Measurements from ENCODE around the gene SH3PXD2A.
"Not testable (repeated sequence)": the region's sequence is repeated elsewhere in the genome, so short reads cannot be mapped to it uniquely, and the experiment has no call there.

The SH3PXD2A gene

DNA sequence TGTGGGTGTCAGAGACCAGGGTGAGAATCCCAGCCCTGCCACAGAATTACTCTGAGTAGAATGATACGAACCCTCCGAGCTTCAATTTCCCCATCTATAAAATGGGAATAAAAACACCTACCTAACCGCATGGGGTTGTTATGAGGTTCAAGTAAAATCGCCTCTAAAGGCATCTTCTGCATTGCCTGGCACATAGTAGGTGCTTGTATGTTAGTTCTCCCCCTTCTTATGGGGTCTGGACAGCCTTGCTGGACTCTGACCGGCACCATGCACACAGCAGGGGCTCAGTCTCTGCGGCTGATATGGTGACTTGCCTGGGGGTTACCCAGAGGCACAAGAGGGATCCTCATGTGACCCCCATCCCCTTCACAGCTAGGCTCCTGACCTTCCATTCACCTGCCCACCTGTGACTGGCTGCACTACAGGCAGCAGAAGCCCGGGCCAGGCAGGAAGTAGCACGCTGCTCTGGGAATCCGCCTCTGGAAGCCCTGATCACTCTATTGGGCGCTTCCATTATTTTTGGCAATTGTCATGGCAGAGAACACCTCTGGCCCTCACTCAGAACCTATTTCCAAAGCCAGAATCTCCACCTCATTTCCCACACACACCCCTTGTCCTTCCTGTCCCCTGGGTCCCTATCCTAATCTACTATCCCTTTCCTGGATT is 6.0 kb downstream of the SH3PXD2A start:
- DNase-seq: no peak

DNA sequence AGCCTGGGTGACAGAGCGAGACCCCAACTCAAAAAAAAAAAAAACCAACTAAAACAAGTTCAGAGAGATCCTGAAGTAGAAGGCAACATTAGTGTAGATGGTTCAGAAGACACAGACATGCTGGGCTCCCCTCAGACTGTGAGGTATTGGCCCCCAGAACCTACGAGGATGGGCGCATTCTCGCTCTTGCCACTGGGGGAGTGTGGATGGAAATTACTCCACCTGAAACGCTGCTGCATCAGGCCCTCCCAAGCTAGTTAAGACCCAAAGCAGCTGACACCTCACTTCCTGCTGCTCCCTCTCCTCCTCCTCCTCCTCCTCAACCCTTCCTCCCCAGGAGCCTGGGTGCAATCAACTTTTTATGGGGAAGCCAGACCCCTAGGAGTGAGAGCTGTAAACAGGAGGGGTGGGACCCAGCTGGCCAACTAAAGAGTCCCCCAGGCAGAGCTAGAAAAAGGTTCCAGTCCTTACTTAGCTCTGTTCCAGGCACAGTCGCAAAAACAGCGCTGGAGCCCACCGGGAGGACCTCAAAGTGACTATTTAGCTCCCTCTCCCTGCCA is 7.4 kb downstream of the SH3PXD2A start:
- peak in 1 of 2 experiments; percentile 21 for DNase-seq

- no peak for DNase-seq
These were observed 8.0 kb downstream of the SH3PXD2A start for GRCh38 chr10:103847346-103847745.

DNA sequence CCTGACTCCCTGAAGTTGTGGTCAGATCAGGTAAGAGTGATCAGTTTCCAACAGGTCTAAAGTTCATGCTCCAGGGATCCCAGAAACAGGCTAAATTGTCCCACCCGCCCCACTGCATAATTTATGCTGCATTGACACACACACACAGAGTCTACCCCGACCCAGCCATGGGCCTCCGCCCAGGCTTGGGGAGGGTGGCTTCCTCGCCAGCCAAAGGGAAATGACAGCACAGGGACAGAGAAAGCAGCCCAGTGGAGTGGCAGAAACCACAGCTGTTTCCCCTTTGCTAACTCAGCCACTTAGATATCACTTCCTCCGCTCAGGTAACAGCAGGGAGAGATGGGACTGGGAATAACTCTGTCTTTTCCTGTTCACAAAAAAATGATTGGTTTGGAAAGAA is 9.4 kb downstream of the SH3PXD2A start:
- peak; percentile 19 to 40 for DNase-seq

- DNase-seq: not testable (repeated sequence)
These were observed 10.0 kb downstream of the SH3PXD2A start for GRCh38 chr10:103845346-103845745.

GRCh38 chr10:103843854-103844570 is 11.4 kb downstream of the SH3PXD2A start:
- DNase-seq: no peak

DNA sequence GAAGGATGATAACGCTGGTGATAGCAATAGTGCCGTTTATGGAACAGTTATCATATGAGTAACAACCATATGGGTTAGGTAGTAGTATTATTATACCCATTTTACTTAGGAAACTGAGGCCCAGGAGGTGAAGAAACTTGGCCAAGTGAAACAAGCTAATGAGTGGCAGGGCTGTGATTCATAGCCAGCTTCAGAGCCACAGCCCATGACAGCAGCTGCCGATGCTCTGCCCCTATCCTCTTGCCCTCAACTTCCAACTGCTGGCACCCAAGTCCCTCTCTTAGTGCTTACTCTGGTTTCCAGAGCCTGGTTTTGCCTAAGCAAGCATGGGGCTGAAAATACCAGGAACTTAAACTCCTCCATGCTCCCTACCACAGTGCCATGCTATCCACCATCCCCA is 12.3 kb downstream of the SH3PXD2A start:
- DNase-seq: no peak

DNA sequence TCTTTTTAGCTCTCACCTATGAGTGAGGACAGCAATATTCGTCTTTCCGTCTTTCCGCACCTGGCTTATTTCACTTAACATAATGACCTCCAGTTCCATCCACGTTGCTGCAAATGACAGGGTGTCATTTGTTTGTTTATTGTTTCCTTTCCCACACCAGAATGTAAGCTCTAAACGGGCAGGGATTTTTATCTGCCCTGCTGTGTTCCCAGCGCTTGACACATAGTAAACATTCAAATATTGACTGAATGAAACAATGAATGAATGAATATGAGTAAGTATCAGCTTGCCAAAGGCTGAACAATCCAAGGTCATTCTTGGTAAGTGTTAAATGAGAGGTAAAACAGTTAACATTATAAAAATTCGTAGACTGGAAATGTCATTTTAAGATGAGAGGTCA is 12.8 kb downstream of the SH3PXD2A start:
- no peak for DNase-seq

GRCh38 chr10:103841519-103841918 is 13.9 kb downstream of the SH3PXD2A start:
- no peak for DNase-seq

DNA sequence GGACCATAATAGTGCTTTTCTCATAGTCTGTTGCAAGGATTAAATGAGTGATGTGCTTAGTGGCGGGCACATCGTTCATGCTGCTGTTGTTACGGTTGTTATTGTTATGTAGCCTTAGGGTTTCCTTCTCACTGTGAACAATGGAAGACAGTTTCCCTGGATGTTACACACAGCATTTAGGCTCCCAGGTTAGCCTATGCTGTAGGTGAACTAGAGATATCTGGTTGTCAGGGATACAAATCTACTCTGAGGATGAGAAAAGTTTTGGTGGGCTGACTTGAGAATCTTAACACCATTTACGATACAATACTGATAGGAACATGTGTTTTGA is 14.7 kb downstream of the SH3PXD2A start:
- no peak for DNase-seq

- DNase-seq: no peak
These were observed 15.3 kb downstream of the SH3PXD2A start for GRCh38 chr10:103839872-103840739.

GRCh38 chr10:103839519-103839871 is 15.9 kb downstream of the SH3PXD2A start:
- no peak for DNase-seq

- DNase-seq: no peak
These were observed 16.4 kb downstream of the SH3PXD2A start for GRCh38 chr10:103838862-103839518.

DNA sequence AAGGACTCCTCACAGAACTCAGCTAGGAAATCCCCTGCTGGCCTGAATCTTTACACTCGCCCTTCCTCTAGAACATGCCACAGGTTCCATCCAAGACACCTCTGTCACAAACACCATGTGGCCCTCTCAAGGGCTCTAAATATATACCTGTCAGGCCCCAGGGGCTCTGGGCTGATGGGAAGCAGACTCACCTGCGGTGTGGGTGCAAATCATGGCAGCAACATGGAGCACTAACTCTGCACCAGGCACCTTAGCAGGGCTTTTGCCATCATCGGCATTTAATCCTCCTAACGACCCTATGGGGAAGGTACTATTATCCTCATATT is 17.3 kb downstream of the SH3PXD2A start:
- no peak for DNase-seq

- DNase-seq: no peak
These were observed 17.9 kb downstream of the SH3PXD2A start for GRCh38 chr10:103837370-103838069.

DNA sequence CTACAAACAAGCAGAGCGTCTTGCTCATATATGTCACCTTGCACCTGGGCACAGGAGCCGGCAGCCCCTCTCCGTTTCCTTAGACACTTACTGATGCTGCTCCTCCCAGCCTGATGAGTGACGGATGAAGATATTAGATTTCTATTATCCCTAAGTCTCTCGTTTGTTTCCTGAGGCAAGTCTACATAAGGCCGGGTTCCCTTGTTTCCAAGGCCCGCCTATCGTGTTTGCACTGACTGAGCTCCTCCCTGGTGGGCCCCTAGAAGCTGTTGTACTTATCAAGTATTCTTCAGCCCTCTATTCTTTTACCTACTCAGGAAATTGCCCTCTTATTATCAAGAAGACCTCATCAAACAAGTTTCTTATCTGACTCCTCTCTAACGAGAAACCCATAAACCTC is 18.5 kb downstream of the SH3PXD2A start:
- no peak for DNase-seq

DNA sequence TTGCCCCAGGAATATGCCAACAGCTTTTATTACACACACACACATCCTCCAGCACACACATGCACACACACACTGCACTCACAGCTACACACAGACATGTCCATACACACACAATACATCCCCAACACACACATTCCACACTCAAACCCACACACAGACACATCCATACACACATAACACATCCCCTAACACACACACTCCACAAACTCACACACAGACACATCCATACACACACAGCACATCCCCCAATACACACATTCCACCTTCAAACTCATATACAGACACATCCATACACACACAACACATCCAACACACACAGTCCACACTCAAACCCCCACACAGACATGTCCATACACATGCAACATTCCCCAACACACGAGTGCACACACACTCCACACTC is 19.1 kb downstream of the SH3PXD2A start:
- DNase-seq: no peak

- no peak for DNase-seq
These were observed 20.0 kb downstream of the SH3PXD2A start for GRCh38 chr10:103835096-103836050.

DNA sequence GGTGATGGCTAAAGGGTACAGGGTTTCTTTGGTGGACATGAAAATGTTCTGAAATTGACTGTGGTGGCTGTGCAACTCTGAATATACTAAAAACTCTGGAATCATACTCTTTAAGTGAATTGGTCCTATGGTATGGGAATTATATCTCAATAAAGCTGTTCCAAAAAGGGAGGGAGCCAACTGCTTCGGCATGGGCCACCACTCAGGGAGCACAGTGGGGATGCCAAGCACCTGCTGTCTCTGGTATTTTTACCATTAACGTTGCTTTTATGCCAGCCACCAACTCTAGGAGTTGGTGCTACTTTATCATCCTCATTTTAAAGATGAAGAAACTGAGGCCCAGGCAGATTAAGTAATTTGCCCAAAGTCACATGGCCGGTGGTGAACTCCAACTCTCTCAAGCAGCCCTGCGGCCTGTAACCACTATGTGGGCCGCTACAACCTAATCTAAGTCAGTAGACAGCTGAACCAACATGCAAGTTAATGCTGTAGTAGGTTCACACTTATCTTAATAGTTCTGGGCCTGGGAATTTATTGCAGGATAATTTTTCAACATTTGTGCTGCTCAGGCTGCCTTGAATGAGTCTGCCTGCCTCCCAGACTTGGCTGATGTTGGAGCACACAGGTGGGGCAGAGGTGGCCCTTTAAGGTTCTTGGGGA is 20.8 kb downstream of the SH3PXD2A start:
- DNase-seq: no peak

DNA sequence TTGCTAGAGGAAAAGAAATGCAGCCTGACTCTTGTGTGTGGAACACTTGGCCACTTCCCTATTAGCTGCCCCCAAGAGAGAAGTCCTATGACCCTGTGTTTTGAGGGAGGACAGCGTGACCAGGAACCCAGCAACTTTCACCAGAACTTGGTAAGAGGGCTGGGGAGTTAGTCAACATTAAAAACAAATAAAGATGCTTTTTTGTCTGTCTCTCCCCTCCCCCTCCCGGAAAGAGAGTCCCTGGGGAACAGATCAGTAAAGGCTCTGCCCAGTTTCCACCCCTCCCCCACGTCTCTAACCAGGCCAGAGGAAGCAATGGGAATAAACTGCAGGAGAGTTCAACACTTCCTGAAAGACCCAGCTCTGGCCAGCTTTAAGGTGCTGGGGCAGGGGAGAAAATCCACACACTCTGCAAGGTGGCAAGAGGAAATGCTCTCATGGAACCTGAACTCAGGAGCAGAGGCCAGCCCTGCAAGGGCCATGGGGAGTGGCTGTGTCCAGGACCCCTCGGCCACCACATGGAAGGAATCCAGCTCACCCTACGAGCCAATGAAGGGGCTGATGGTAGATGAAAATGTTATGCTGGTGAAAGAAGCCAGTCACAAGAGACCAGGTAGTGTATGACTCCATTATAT is 21.5 kb downstream of the SH3PXD2A start:
- no peak for DNase-seq
